OCI-LY1 (cell line): ENCODE data around the gene RNF19B.

Experiments
- H2AFZ ChIP-seq: fragments of 200-600 bp; sonication (generic), shearing (Covaris generic); 2 replicates; pipeline ENCODE4 v1.6.0; 2014; ENCODE audit warnings: antibody characterized with exemption, mild to moderate bottlenecking, low read length
- H3F3A ChIP-seq: fragments of 200-600 bp; sonication (generic), shearing (Covaris generic); 2 replicates; pipeline ENCODE4 v1.6.0; 2014; ENCODE audit warnings: mild to moderate bottlenecking, antibody characterized with exemption, low read length, moderate library complexity; ENCODE audit not compliant: insufficient read depth
- H3K27ac ChIP-seq: fragments of 200-600 bp; sonication (generic); 2 replicates; pipeline ENCODE4 v1.5.1; 2014; ENCODE audit warnings: low read length, mixed run types, mild to moderate bottlenecking, low read depth; ENCODE audit not compliant: poor library complexity, severe bottlenecking
- H3K27me3 ChIP-seq: fragments of 200-600 bp; sonication (generic); 2 replicates; pipeline ENCODE4 v1.6.0; 2014; ENCODE audit warnings: antibody characterized with exemption, mild to moderate bottlenecking, low read length, moderate library complexity; ENCODE audit not compliant: insufficient read depth
- H3K36me3 ChIP-seq: fragments of 200-600 bp; sonication (generic); 2 replicates; pipeline ENCODE4 v1.6.1; 2014; ENCODE audit warnings: mild to moderate bottlenecking, antibody characterized with exemption, low read length, moderate library complexity, mixed read lengths; ENCODE audit not compliant: insufficient read depth
- H3K4me1 ChIP-seq: fragments of 200-600 bp; sonication (generic); 2 replicates; pipeline ENCODE4 v1.5.1; 2014; ENCODE audit warnings: mild to moderate bottlenecking, low read length, moderate library complexity; ENCODE audit not compliant: insufficient read depth, severe bottlenecking
- H3K4me2 ChIP-seq: fragments of 200-600 bp; sonication (generic), shearing (Covaris generic); 2 replicates; pipeline ENCODE4 v1.6.1; 2014; ENCODE audit warnings: low read length
- H3K4me3 ChIP-seq: fragments of 200-600 bp; sonication (generic); 2 replicates; pipeline ENCODE4 v1.5.1; 2014; ENCODE audit warnings: low read length, low read depth, mild to moderate bottlenecking, mixed read lengths; ENCODE audit not compliant: poor library complexity, severe bottlenecking
- H3K79me2 ChIP-seq: fragments of 200-600 bp; shearing (Covaris generic); 2 replicates; pipeline ENCODE4 v1.6.1; 2016; ENCODE audit warnings: mixed run types, low read length, mixed read lengths; ENCODE audit not compliant: insufficient read depth
- H3K9ac ChIP-seq: fragments of 200-600 bp; sonication (generic), shearing (Covaris generic); 2 replicates; pipeline ENCODE4 v1.6.1; 2014; ENCODE audit warnings: mild to moderate bottlenecking, low read length, mixed read lengths
- H3K9me2 ChIP-seq: fragments of 200-600 bp; sonication (generic), shearing (Covaris generic); 2 replicates; pipeline ENCODE4 v1.6.1; 2014; ENCODE audit warnings: low read depth, mild to moderate bottlenecking, low read length, mixed read lengths
- H3K9me3 ChIP-seq: fragments of 200-600 bp; shearing (Covaris generic); 2 replicates; pipeline ENCODE4 v1.6.1; 2014; ENCODE audit warnings: low read length, mixed read lengths
- H4K20me1 ChIP-seq: fragments of 200-600 bp; sonication (generic), shearing (Covaris generic); 2 replicates; pipeline ENCODE4 v1.6.0; 2016; ENCODE audit warnings: mild to moderate bottlenecking, low read length; ENCODE audit not compliant: insufficient read depth
- CTCF ChIP-seq: fragments of 200-600 bp; sonication (generic), shearing (Covaris generic); IDR thresholded peaks from 2 replicates; pipeline ENCODE4 v1.5.1; 2017; ENCODE audit warnings: mild to moderate bottlenecking, antibody characterized with exemption, low read length, moderate library complexity, mixed read lengths
- EZH2 ChIP-seq: fragments of 200-600 bp; sonication (generic), shearing (Covaris generic); IDR thresholded peaks from 2 replicates; pipeline ENCODE4 v1.8.0; 2017; ENCODE audit warnings: borderline replicate concordance, mixed run types, mild to moderate bottlenecking, antibody characterized with exemption, low read length, moderate library complexity, mixed read lengths

RNF19B gene

GRCh38 chr1:33007190-33008050, 42.8 kb upstream of the RNF19B start:
- H3K4me2 ChIP-seq: no peak overlapping the region
- no peaks in the 10 kb centered on the region for H4K20me1 ChIP-seq
- no peaks in the 10 kb centered on the region for H3K9me3 ChIP-seq
- no peak overlapping the region for H2AFZ ChIP-seq
- H3K9ac ChIP-seq: no peak overlapping the region
- H3K27me3 ChIP-seq: no peaks in the 10 kb centered on the region
- no peaks in the 10 kb centered on the region for H3K9me2 ChIP-seq
- H3K36me3 ChIP-seq: peaks cover 59% of the 10 kb centered on the region
- H3K4me1 ChIP-seq: no peaks in the 10 kb centered on the region
- H3K4me3 ChIP-seq: no peak overlapping the region
- no peak overlapping the region for H3K27ac ChIP-seq
- no peaks in the 10 kb centered on the region for H3F3A ChIP-seq
- TF ChIP-seq EZH2 (no peak), CTCF (peak; percentile 41; the same call in 1 of the 2 replicates)
- no peaks in the 10 kb centered on the region for H3K79me2 ChIP-seq

- Histone ChIP-seq H3F3A (no peaks in the 10 kb centered on the region), H3K9me2 (no peaks in the 10 kb centered on the region), H3K9me3 (no peaks in the 10 kb centered on the region), H3K4me2 (no peak overlapping the region), H3K36me3 (peaks cover 44% of the 10 kb centered on the region), H3K27me3 (no peaks in the 10 kb centered on the region), H3K27ac (no peak overlapping the region), H4K20me1 (no peaks in the 10 kb centered on the region), H3K4me1 (no peaks in the 10 kb centered on the region), H3K9ac (no peak overlapping the region), H3K79me2 (no peaks in the 10 kb centered on the region), H2AFZ (no peak overlapping the region), H3K4me3 (no peak overlapping the region)
- TF ChIP-seq CTCF: no peak
- TF ChIP-seq EZH2: no peak
Observed at GRCh38 chr1:33005838-33006421, 41.3 kb upstream of the RNF19B start.

GRCh38 chr1:33005117-33005837, 40.7 kb upstream of the RNF19B start:
- Histone ChIP-seq H3K4me2 (no peak overlapping the region), H3K9ac (no peak overlapping the region), H2AFZ (no peak overlapping the region), H3K4me1 (no peaks in the 10 kb centered on the region), H3K79me2 (no peaks in the 10 kb centered on the region), H4K20me1 (no peaks in the 10 kb centered on the region), H3K27ac (no peak overlapping the region), H3K9me2 (no peaks in the 10 kb centered on the region), H3F3A (no peaks in the 10 kb centered on the region), H3K27me3 (no peaks in the 10 kb centered on the region), H3K36me3 (peaks cover 40% of the 10 kb centered on the region), H3K9me3 (no peaks in the 10 kb centered on the region), H3K4me3 (no peak overlapping the region)
- TF ChIP-seq EZH2 (no peak), CTCF (no peak)
